Measurements from ENCODE around the gene IL1RAPL1. TPM values are rescaled to one million over a fixed set of nuclear protein-coding genes. Genes with fewer than 3 reads are reported as not detected.
"Not testable (repeated sequence)": the region's sequence is repeated elsewhere in the genome, so short reads cannot be mapped to it uniquely, and the experiment has no call there.

The IL1RAPL1 gene
- total RNA-seq, 1 donor, result 1.3 TPM

DNA sequence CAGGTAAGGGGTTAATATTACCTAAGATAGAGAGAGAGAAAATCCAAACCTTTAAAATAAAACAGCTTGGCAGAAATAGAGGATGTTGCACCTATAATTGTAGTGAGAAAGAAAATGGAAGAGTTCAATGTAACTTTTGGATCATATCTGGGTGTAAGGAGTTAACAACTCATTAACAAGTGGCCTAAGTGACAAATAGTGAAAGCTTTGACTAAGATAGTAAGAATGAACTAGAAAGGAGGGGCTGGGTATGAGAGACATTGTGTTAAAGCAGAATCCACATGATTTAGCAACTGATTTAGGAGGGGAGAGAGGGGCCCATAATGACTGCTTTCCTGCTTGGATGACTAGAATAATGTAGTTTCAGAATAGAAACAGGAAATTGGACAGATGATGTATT, 761.0 kb downstream of the IL1RAPL1 start:
- DNase-seq (ENCODE audit: low read depth), result no peak
- TF ChIP-seq, protein P1, sequence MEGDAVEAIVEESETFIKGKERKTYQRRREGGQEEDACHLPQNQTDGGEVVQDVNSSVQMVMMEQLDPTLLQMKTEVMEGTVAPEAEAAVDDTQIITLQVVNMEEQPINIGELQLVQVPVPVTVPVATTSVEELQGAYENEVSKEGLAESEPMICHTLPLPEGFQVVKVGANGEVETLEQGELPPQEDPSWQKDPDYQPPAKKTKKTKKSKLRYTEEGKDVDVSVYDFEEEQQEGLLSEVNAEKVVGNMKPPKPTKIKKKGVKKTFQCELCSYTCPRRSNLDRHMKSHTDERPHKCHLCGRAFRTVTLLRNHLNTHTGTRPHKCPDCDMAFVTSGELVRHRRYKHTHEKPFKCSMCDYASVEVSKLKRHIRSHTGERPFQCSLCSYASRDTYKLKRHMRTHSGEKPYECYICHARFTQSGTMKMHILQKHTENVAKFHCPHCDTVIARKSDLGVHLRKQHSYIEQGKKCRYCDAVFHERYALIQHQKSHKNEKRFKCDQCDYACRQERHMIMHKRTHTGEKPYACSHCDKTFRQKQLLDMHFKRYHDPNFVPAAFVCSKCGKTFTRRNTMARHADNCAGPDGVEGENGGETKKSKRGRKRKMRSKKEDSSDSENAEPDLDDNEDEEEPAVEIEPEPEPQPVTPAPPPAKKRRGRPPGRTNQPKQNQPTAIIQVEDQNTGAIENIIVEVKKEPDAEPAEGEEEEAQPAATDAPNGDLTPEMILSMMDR (IDR thresholded peaks at IDR 0.05; ENCODE audit: insufficient read depth, low read depth, low read length), result no peak

DNA sequence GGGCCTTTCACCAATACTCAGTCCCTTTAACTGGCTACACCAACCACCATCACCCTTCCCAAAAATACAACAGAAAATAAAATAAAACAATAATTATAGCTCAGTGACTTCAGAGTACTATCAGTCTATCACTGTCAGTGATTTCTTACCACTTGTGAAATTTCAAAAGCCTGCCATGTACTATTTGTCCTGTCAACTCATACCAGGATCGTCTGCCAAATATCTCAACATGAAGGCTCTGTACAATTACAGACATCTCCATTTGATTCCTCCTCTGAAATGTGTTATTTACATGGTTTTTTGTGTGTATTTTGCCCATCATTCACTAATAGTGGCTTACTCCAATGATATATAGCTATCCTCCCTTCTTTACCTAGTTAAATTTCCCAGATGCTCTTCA, 772.0 kb downstream of the IL1RAPL1 start:
- no peak overlapping the region for H3K4me3 ChIP-seq (ENCODE audit: low read depth, low read length)
- DNase-seq (ENCODE audit: low read depth), result no peak
- TF ChIP-seq, protein P1 (IDR thresholded peaks at IDR 0.05; ENCODE audit: insufficient read depth, low read depth, low read length), result no peak

More for the DNA sequence above, 761.0 kb downstream of the IL1RAPL1 start:
- H3K4me3 ChIP-seq (ENCODE audit: low read depth, low read length), result no peak overlapping the region

DNA sequence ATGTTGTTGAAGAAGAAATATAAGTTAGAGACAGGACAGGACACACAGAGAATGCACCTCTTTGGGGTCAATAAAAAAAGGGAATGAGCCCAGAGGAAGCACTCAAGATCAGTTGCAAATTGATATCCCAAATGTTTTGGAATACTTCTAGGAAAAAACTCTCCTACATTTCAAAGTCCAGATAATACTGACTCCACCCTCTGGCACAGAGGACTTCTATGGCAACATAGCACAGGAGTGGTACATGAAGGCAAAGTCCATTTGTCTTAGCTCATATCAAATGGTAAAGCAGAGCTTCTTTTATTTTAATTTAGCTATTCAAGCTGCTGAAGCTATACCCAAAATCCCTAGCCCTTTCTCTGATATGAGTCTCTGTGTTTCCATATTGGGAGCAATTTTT, 787.5 kb downstream of the IL1RAPL1 start:
- DNase-seq (ENCODE audit: low read depth); H3K4me3 ChIP-seq (ENCODE audit: low read depth, low read length): not testable (repeated sequence)

DNA sequence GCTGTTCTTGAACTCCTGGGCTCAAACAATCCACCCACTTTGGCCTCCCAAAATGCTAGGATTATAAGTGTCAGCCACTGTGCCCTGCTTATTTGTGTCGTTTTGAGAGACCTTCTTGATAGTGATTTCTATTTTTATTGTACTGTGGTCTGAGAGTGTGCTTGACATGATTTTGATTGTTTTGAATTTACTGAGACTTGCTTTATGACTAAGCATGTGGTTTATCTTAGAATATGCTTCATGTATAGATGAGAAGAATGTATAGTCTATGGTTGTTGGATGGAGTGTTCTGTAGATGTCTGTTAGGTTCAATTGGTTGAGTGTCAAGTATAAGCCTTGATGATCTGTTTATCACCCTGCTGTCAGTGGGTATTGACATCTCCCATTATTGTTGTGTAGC, 789.3 kb downstream of the IL1RAPL1 start:
- H3K4me3 ChIP-seq (ENCODE audit: low read depth, low read length), result no peak overlapping the region
- no peak for DNase-seq (ENCODE audit: low read depth)
- TF ChIP-seq, protein P1 (IDR thresholded peaks at IDR 0.05; ENCODE audit: insufficient read depth, low read depth, low read length), result no peak

DNA sequence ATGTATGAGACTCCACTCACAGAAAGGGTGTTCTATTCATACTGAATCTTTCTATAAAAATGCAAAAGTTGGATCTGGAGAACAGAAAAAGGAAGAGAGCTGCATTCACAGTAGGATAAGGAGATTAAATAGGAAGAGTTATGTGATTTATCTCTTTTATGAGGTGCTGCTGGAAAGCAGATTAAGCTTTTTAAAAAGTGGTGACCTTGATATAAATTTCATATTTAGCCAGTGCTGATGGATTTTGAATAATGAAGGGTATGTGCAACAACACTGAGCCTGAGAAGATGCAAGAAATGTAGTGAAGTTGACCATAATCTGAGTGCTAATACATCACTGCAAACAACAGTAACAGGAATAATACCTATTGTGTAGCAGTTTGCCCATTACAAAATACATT, 795.6 kb downstream of the IL1RAPL1 start:
- no peak for DNase-seq (ENCODE audit: low read depth)
- TF ChIP-seq, protein P1 (IDR thresholded peaks at IDR 0.05; ENCODE audit: insufficient read depth, low read depth, low read length), result no peak
- H3K4me3 ChIP-seq (ENCODE audit: low read depth, low read length), result no peak overlapping the region

DNA sequence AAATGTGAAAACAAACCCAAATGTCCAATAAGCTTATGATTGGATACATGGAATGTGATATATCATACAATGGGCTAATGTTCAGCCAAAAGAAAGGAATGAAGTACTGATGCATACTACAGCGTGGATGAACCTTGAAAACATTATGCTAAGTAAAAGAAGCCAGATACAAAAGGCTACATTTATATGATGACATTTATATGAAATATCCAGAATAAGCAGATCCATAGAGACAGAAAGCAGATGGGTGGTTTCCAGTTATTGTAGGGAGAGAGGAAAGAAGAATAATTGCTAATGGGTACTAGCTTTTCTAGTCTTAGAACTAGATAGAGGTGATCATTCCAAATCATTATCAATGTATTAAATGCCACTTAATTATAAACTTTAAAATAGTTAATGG, 801.3 kb downstream of the IL1RAPL1 start:
- TF ChIP-seq, protein P1 (IDR thresholded peaks at IDR 0.05; ENCODE audit: insufficient read depth, low read depth, low read length), result no peak
- DNase-seq (ENCODE audit: low read depth), result no peak

DNA sequence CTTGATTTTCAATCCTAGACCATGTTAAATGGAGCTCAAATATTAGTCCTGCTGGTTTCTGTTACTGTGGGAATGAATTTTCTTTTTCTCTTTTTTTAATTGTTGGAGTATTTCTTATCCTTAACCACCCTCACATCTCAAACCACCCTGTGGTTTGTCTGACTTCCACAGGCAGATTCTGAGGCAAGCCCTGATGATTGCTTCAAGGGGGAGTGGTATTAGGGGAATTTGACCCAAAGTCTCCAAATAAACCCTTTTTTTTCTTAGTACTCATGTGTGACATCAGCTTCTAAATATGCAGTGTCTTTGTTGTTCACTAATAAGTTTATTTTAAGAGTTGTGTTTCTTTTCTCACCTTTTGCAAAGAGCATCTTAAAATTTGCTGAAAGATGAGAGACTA, 810.3 kb downstream of the IL1RAPL1 start:
- TF ChIP-seq, protein P1 (IDR thresholded peaks at IDR 0.05; ENCODE audit: insufficient read depth, low read depth, low read length), result no peak
- peak; percentile 36 for DNase-seq (ENCODE audit: low read depth)

More for the DNA sequence above, 801.3 kb downstream of the IL1RAPL1 start:
- no peak overlapping the region for H3K4me3 ChIP-seq (ENCODE audit: low read depth, low read length)

More for the DNA sequence above, 810.3 kb downstream of the IL1RAPL1 start:
- H3K4me3 ChIP-seq (ENCODE audit: low read depth, low read length), result no peak overlapping the region

Data from fibroblast of villous mesenchyme (primary cell).